ENCODE results near the gene OR2A5.

The OR2A5 gene

DNA sequence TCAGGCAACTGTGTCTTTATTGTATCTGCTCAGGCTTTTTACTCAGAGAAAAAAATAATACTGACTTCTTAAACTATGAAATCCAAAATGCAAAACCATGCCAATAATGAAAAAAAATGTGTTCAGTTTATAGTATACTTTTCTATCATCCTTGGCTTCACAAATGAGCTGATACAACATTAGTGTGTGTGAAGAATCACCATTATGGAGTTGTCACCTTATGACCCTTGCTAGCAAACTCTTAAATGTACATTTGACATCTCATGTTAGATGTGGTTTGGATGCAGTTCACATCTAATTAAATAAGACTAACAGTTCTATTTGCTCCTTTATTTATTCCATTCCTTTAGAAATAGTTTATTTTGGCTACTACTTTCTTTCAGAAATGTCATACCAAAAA is 56.5 kb downstream of the OR2A5 start:
- H3K4me3 ChIP-seq (ENCODE audit: low read depth, low read length), result no peak overlapping the region
- TF ChIP-seq, protein P1, sequence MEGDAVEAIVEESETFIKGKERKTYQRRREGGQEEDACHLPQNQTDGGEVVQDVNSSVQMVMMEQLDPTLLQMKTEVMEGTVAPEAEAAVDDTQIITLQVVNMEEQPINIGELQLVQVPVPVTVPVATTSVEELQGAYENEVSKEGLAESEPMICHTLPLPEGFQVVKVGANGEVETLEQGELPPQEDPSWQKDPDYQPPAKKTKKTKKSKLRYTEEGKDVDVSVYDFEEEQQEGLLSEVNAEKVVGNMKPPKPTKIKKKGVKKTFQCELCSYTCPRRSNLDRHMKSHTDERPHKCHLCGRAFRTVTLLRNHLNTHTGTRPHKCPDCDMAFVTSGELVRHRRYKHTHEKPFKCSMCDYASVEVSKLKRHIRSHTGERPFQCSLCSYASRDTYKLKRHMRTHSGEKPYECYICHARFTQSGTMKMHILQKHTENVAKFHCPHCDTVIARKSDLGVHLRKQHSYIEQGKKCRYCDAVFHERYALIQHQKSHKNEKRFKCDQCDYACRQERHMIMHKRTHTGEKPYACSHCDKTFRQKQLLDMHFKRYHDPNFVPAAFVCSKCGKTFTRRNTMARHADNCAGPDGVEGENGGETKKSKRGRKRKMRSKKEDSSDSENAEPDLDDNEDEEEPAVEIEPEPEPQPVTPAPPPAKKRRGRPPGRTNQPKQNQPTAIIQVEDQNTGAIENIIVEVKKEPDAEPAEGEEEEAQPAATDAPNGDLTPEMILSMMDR (conservative IDR thresholded peaks at IDR 0.05; ENCODE audit: low read depth, low read length), result no peak
- DNase-seq (ENCODE audit: low read depth), result no peak

Data from choroid plexus epithelial cell (primary cell).